Keratinocyte (primary cell): Measurements from ENCODE around the gene ZNF362.

Experiments
- EZH2 ChIP-seq: IDR thresholded peaks from one replicate; pipeline ENCODE4 v1.6.1; 2012; ENCODE audit warnings: inconsistent platforms, mild to moderate bottlenecking, low read length, moderate library complexity
- TF ChIP-seq, protein P1 (sequence below), 3 experiments: IDR thresholded peaks in 1 of 3; conservative IDR thresholded peaks in 1 of 3; optimal IDR thresholded peaks in 1 of 3; 2 replicates in 2 of 3; 3 replicates in 1 of 3; pipeline versions ENCODE3 to v1.5.1; 2011; ENCODE audit warnings: low read length in 3 of 3, mild to moderate bottlenecking in 3 of 3, moderate library complexity in 2 of 3, control low read depth in 1 of 3, inconsistent platforms in 1 of 3; ENCODE audit not compliant: insufficient read depth in 2 of 3; ENCODE audit errors: extremely low read depth in 1 of 3

DNA sequence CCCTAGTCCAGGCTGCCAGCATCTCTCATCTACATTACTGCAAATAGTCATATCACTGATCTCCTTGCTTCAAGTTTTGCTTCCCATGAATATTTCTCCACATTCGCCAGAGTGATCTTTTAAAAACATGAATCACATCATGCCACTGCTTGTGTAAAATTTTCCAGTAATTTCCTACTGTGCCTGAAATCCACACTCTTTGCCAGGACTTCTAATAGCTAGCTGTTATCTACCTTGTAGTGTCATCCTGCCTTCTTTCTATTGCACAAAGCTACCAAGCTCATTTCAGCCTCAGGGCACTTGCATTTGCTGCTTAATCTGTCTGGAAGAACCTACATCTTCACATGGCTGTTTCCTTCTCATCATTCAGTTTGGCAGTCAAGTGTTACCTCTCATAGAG lies 33.9 kb upstream of the ZNF362 start:
- TF ChIP-seq, protein P1, sequence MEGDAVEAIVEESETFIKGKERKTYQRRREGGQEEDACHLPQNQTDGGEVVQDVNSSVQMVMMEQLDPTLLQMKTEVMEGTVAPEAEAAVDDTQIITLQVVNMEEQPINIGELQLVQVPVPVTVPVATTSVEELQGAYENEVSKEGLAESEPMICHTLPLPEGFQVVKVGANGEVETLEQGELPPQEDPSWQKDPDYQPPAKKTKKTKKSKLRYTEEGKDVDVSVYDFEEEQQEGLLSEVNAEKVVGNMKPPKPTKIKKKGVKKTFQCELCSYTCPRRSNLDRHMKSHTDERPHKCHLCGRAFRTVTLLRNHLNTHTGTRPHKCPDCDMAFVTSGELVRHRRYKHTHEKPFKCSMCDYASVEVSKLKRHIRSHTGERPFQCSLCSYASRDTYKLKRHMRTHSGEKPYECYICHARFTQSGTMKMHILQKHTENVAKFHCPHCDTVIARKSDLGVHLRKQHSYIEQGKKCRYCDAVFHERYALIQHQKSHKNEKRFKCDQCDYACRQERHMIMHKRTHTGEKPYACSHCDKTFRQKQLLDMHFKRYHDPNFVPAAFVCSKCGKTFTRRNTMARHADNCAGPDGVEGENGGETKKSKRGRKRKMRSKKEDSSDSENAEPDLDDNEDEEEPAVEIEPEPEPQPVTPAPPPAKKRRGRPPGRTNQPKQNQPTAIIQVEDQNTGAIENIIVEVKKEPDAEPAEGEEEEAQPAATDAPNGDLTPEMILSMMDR (optimal IDR thresholded peaks at IDR 0.05 in 1 of 3, IDR thresholded peaks at IDR 0.05 in 1 of 3, conservative IDR thresholded peaks at IDR 0.05 in 1 of 3; ENCODE audit: extremely low read depth in 1 of 3, insufficient read depth in 2 of 3, low read length in 3 of 3) = no peak
- TF ChIP-seq EZH2 = no peak
